ENCODE results near the gene ITGB5. TPM values are rescaled to one million over a fixed set of nuclear protein-coding genes. Genes with fewer than 3 reads are reported as not detected.
"Not testable (repeated sequence)": the region's sequence is repeated elsewhere in the genome, so short reads cannot be mapped to it uniquely, and the experiment has no call there.

ITGB5 gene
- total and polyA plus RNA-seq, 4 donors: 16.9 to 66.6 (median 48.0) TPM

DNA sequence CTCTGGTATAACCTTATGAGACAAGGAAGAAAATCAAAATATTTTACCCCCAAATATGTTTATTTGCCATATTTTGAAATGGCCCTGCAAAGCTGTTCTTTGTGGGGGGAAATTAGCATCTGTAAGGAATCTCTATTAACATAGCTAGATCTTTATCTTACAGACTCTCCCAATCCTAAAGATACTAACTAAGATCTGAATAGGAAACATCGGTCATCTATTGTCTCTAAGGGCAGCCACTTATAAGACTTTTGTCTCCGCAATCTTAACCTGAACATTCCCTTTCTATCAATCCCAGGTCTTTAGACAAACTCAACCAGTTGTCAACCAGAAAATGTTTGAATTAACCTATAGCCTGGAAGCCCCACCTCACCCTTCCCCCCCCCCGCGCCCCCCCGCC lies 135.7 kb downstream of the ITGB5 start:
- Histone ChIP-seq H3K36me3 (ENCODE audit: control insufficient read depth in 4 of 4, insufficient read depth in 3 of 4, low read depth in 1 of 4, low read length in 3 of 4) (peaks cover 0 to 7% (median 5%) of the 10 kb centered on the region in 4 donors), H3K9ac (ENCODE audit: low read depth in 1 of 2, low read length in 2 of 2) (no peak overlapping the region), H3K27ac (ENCODE audit: low read depth in 1 of 2, low read length in 2 of 2) (no peak overlapping the region), H3K9me3 (ENCODE audit: control insufficient read depth in 4 of 4, low read length in 3 of 4) (no peaks in the 10 kb centered on the region), H3K4me3 (ENCODE audit: low read depth in 1 of 3, low read length in 3 of 3) (no peak overlapping the region), H3K4me1 (ENCODE audit: control insufficient read depth in 4 of 4, insufficient read depth in 4 of 4, low read length in 3 of 4) (no peaks in the 10 kb centered on the region), H3K27me3 (ENCODE audit: control insufficient read depth in 4 of 4, insufficient read depth in 4 of 4, low read length in 3 of 4) (no peaks in the 10 kb centered on the region)
- DNase-seq (ENCODE audit: low spot score): no peak
- WGBS: 73% methylated on average over 5 of the region's 5 CpGs
- no peak for TF ChIP-seq FOXA1 (IDR thresholded peaks at IDR 0.05)
- no peak for TF ChIP-seq HNF4A (conservative IDR thresholded peaks at IDR 0.05)
- TF ChIP-seq, protein P1, sequence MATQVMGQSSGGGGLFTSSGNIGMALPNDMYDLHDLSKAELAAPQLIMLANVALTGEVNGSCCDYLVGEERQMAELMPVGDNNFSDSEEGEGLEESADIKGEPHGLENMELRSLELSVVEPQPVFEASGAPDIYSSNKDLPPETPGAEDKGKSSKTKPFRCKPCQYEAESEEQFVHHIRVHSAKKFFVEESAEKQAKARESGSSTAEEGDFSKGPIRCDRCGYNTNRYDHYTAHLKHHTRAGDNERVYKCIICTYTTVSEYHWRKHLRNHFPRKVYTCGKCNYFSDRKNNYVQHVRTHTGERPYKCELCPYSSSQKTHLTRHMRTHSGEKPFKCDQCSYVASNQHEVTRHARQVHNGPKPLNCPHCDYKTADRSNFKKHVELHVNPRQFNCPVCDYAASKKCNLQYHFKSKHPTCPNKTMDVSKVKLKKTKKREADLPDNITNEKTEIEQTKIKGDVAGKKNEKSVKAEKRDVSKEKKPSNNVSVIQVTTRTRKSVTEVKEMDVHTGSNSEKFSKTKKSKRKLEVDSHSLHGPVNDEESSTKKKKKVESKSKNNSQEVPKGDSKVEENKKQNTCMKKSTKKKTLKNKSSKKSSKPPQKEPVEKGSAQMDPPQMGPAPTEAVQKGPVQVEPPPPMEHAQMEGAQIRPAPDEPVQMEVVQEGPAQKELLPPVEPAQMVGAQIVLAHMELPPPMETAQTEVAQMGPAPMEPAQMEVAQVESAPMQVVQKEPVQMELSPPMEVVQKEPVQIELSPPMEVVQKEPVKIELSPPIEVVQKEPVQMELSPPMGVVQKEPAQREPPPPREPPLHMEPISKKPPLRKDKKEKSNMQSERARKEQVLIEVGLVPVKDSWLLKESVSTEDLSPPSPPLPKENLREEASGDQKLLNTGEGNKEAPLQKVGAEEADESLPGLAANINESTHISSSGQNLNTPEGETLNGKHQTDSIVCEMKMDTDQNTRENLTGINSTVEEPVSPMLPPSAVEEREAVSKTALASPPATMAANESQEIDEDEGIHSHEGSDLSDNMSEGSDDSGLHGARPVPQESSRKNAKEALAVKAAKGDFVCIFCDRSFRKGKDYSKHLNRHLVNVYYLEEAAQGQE (IDR thresholded peaks at IDR 0.05): no peak
- TF ChIP-seq GABPA (IDR thresholded peaks at IDR 0.05 in 1 of 2, conservative IDR thresholded peaks at IDR 0.05 in 1 of 2): no peak
- TF ChIP-seq, protein P2, sequence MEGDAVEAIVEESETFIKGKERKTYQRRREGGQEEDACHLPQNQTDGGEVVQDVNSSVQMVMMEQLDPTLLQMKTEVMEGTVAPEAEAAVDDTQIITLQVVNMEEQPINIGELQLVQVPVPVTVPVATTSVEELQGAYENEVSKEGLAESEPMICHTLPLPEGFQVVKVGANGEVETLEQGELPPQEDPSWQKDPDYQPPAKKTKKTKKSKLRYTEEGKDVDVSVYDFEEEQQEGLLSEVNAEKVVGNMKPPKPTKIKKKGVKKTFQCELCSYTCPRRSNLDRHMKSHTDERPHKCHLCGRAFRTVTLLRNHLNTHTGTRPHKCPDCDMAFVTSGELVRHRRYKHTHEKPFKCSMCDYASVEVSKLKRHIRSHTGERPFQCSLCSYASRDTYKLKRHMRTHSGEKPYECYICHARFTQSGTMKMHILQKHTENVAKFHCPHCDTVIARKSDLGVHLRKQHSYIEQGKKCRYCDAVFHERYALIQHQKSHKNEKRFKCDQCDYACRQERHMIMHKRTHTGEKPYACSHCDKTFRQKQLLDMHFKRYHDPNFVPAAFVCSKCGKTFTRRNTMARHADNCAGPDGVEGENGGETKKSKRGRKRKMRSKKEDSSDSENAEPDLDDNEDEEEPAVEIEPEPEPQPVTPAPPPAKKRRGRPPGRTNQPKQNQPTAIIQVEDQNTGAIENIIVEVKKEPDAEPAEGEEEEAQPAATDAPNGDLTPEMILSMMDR (IDR thresholded peaks at IDR 0.05; ENCODE audit: low read depth, low read length, missing input control): no peak
- no peak for TF ChIP-seq NR2F2 (IDR thresholded peaks at IDR 0.05)

DNA sequence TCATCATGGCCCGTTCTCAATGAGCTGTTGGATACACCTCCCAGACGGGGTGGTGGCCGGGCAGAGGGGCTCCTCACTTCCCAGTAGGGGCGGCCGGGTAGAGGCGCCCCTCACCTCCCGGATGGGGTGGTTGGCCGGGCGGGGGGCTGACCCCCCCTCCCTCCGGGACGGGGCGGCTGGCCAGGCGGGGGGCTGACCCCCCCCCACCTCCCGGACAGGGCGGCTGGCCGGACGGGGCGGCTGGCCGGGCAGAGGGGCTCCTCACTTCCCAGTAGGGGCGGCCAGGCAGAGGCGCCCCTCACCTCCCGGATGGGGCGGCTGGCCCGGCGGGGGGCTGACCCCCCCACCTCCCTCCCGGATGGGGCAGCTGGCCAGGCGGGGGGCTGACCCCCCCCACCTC lies 137.3 kb downstream of the ITGB5 start:
- H3K4me3 ChIP-seq (ENCODE audit: low read depth in 1 of 3, low read length in 3 of 3); H3K27me3 ChIP-seq (ENCODE audit: control insufficient read depth in 4 of 4, insufficient read depth in 4 of 4, low read length in 3 of 4); H3K4me1 ChIP-seq (ENCODE audit: control insufficient read depth in 4 of 4, insufficient read depth in 4 of 4, low read length in 3 of 4); H3K9me3 ChIP-seq (ENCODE audit: control insufficient read depth in 4 of 4, low read length in 3 of 4); H3K27ac ChIP-seq (ENCODE audit: low read depth in 1 of 2, low read length in 2 of 2); H3K9ac ChIP-seq (ENCODE audit: low read depth in 1 of 2, low read length in 2 of 2); DNase-seq (ENCODE audit: low spot score): not testable (repeated sequence)
- peaks cover 0 to 18% (median 14%) of the 10 kb centered on the region in 4 donors for H3K36me3 ChIP-seq (ENCODE audit: control insufficient read depth in 4 of 4, insufficient read depth in 3 of 4, low read depth in 1 of 4, low read length in 3 of 4)
- 94% methylated on average over 27 of the region's 27 CpGs for WGBS

DNA sequence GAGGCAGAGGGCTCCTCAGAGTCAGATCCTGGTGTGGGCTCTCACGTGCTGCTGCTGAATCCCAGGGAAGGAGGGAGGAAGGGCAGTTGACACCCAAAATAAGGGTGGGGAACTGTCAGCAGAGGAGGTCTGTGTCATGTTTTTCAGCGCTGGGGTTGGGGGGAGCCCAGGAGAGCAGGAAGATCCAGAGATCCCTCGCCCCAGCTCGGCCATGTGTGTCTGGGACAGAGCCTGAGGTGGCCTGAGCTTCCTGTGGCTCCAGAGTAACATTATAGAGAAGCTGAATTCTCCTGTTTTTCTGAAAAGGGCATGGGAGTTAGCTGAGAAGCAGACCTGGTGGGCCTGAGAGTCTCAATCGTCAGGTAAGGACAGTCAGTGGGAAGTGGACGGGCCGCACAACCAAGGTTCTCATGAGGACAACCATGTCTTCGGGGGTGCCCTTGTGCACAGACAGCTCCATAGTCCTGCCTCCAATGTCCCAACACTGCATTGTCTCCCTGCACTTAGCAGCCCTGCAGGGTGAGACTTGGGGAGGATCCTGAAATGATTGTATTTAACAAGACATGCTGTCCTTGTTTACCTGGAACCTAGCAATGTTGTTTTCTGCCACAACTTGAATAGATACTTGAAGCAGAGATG lies 138.5 kb downstream of the ITGB5 start:
- 93% methylated on average over 8 of the region's 8 CpGs for WGBS
- Histone ChIP-seq H3K27me3 (ENCODE audit: control insufficient read depth in 4 of 4, insufficient read depth in 4 of 4, low read length in 3 of 4) (no peaks in the 10 kb centered on the region), H3K4me3 (ENCODE audit: low read depth in 1 of 3, low read length in 3 of 3) (no peak overlapping the region), H3K27ac (ENCODE audit: low read depth in 1 of 2, low read length in 2 of 2) (no peak overlapping the region), H3K9ac (ENCODE audit: low read depth in 1 of 2, low read length in 2 of 2) (no peak overlapping the region), H3K4me1 (ENCODE audit: control insufficient read depth in 4 of 4, insufficient read depth in 4 of 4, low read length in 3 of 4) (no peaks in the 10 kb centered on the region), H3K9me3 (ENCODE audit: control insufficient read depth in 4 of 4, low read length in 3 of 4) (no peaks in the 10 kb centered on the region), H3K36me3 (ENCODE audit: control insufficient read depth in 4 of 4, insufficient read depth in 3 of 4, low read depth in 1 of 4, low read length in 3 of 4) (peaks cover 5 to 29% (median 25%) of the 10 kb centered on the region in 4 donors)
- DNase-seq (ENCODE audit: low spot score): no peak
- TF ChIP-seq, protein P2 (IDR thresholded peaks at IDR 0.05; ENCODE audit: low read depth, low read length, missing input control): no peak
- TF ChIP-seq FOXA1 (IDR thresholded peaks at IDR 0.05) (no peak), GABPA (IDR thresholded peaks at IDR 0.05 in 1 of 2, conservative IDR thresholded peaks at IDR 0.05 in 1 of 2) (no peak), SP1 (IDR thresholded peaks at IDR 0.05) (no peak), FOXA2 (IDR thresholded peaks at IDR 0.05) (no peak)
- TF ChIP-seq, protein P3, sequence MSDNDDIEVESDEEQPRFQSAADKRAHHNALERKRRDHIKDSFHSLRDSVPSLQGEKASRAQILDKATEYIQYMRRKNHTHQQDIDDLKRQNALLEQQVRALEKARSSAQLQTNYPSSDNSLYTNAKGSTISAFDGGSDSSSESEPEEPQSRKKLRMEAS (IDR thresholded peaks at IDR 0.05): no peak

Measured in liver (tissue), 9 donors.